Uterus (tissue), 2 donors: ENCODE measurements around the gene GALNT2.

Source experiments
- POLR2A ChIP-seq, 2 donors: fragments of 450-650 bp; IDR thresholded peaks; one replicate each; pipeline ENCODE4 v1.6.1; 2016; ENCODE audit warnings: antibody characterized with exemption in 2 of 2, mild to moderate bottlenecking in 1 of 2, moderate library complexity in 1 of 2
- TF ChIP-seq, protein P1 (sequence below), 4 experiments: fragments of 200-600 bp in 2 of 4; fragments of 450-650 bp in 2 of 4; sonication (generic) in 2 of 4; IDR thresholded peaks; one replicate each; pipeline ENCODE4 v1.5.1; 2016 to 2019; ENCODE audit warnings: antibody characterized with exemption in 4 of 4, mild to moderate bottlenecking in 2 of 4, moderate library complexity in 1 of 4

GRCh38 chr1:230148126-230148652 is 81.2 kb downstream of the GALNT2 start:
- TF ChIP-seq, protein P1, sequence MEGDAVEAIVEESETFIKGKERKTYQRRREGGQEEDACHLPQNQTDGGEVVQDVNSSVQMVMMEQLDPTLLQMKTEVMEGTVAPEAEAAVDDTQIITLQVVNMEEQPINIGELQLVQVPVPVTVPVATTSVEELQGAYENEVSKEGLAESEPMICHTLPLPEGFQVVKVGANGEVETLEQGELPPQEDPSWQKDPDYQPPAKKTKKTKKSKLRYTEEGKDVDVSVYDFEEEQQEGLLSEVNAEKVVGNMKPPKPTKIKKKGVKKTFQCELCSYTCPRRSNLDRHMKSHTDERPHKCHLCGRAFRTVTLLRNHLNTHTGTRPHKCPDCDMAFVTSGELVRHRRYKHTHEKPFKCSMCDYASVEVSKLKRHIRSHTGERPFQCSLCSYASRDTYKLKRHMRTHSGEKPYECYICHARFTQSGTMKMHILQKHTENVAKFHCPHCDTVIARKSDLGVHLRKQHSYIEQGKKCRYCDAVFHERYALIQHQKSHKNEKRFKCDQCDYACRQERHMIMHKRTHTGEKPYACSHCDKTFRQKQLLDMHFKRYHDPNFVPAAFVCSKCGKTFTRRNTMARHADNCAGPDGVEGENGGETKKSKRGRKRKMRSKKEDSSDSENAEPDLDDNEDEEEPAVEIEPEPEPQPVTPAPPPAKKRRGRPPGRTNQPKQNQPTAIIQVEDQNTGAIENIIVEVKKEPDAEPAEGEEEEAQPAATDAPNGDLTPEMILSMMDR (IDR thresholded peaks at IDR 0.05): no peak
- no peak for TF ChIP-seq POLR2A (IDR thresholded peaks at IDR 0.05)
